ENCODE measurements around the gene SEC22C. TPM values are rescaled to one million over a fixed set of nuclear protein-coding genes. Genes with fewer than 3 reads are reported as not detected.

Gene SEC22C
- total RNA-seq, 1 donor from 2014 or later = 73.3 TPM

- Histone ChIP-seq H3K36me3 (ENCODE audit: control insufficient read depth, insufficient read depth, low read length) (no peaks in the 10 kb centered on the region), H3K27me3 (ENCODE audit: control insufficient read depth, insufficient read depth, low read length) (peaks cover 2% of the 10 kb centered on the region), H3K4me3 (ENCODE audit: low read depth, low read length) (no peak overlapping the region)
- no peak for TF ChIP-seq CTCF (IDR thresholded peaks at IDR 0.05; ENCODE audit: insufficient read depth, low read length, poor library complexity, severe bottlenecking)
- no peak for DNase-seq (ENCODE audit: low read depth)
Measured at GRCh38 chr3:42516443-42516842, 65.3 kb downstream of the SEC22C start.

- DNase-seq (ENCODE audit: low read depth) = no peak
- H3K36me3 ChIP-seq (ENCODE audit: control insufficient read depth, insufficient read depth, low read length) = no peaks in the 10 kb centered on the region
- no peak overlapping the region for H3K4me3 ChIP-seq (ENCODE audit: low read depth, low read length)
- H3K27me3 ChIP-seq (ENCODE audit: control insufficient read depth, insufficient read depth, low read length) = peaks cover 2% of the 10 kb centered on the region
- TF ChIP-seq CTCF (IDR thresholded peaks at IDR 0.05; ENCODE audit: insufficient read depth, low read length, poor library complexity, severe bottlenecking) = no peak
Measured at GRCh38 chr3:42515976-42516375, 65.8 kb downstream of the SEC22C start.

GRCh38 chr3:42515391-42515916 lies 66.3 kb downstream of the SEC22C start:
- TF ChIP-seq CTCF (IDR thresholded peaks at IDR 0.05; ENCODE audit: insufficient read depth, low read length, poor library complexity, severe bottlenecking) = no peak

GRCh38 chr3:42514876-42515275 lies 66.9 kb downstream of the SEC22C start:
- Histone ChIP-seq H3K27me3 (ENCODE audit: control insufficient read depth, insufficient read depth, low read length) (peaks cover 5% of the 10 kb centered on the region), H3K4me3 (ENCODE audit: low read depth, low read length) (no peak overlapping the region), H3K36me3 (ENCODE audit: control insufficient read depth, insufficient read depth, low read length) (no peaks in the 10 kb centered on the region)
- DNase-seq (ENCODE audit: low read depth) = no peak
- no peak for TF ChIP-seq CTCF (IDR thresholded peaks at IDR 0.05; ENCODE audit: insufficient read depth, low read length, poor library complexity, severe bottlenecking)

More at GRCh38 chr3:42515391-42515916, 66.3 kb downstream of the SEC22C start:
- DNase-seq (ENCODE audit: low read depth) = no peak
- no peak overlapping the region for H3K4me3 ChIP-seq (ENCODE audit: low read depth, low read length)
- peaks cover 3% of the 10 kb centered on the region for H3K27me3 ChIP-seq (ENCODE audit: control insufficient read depth, insufficient read depth, low read length)
- H3K36me3 ChIP-seq (ENCODE audit: control insufficient read depth, insufficient read depth, low read length) = no peaks in the 10 kb centered on the region

GRCh38 chr3:42513521-42513920 lies 68.2 kb downstream of the SEC22C start:
- peaks cover 5% of the 10 kb centered on the region for H3K27me3 ChIP-seq (ENCODE audit: control insufficient read depth, insufficient read depth, low read length)
- no peak for TF ChIP-seq CTCF (IDR thresholded peaks at IDR 0.05; ENCODE audit: insufficient read depth, low read length, poor library complexity, severe bottlenecking)
- no peak overlapping the region for H3K4me3 ChIP-seq (ENCODE audit: low read depth, low read length)
- no peak for DNase-seq (ENCODE audit: low read depth)
- no peaks in the 10 kb centered on the region for H3K36me3 ChIP-seq (ENCODE audit: control insufficient read depth, insufficient read depth, low read length)

- Histone ChIP-seq H3K27me3 (ENCODE audit: control insufficient read depth, insufficient read depth, low read length) (peaks cover 5% of the 10 kb centered on the region), H3K4me3 (ENCODE audit: low read depth, low read length) (no peak overlapping the region), H3K36me3 (ENCODE audit: control insufficient read depth, insufficient read depth, low read length) (no peaks in the 10 kb centered on the region)
- DNase-seq (ENCODE audit: low read depth) = no peak
- TF ChIP-seq CTCF (IDR thresholded peaks at IDR 0.05; ENCODE audit: insufficient read depth, low read length, poor library complexity, severe bottlenecking) = no peak
Measured at GRCh38 chr3:42513121-42513520, 68.6 kb downstream of the SEC22C start.
